Esophagus mucosa (tissue), 1 donor: ENCODE data around the gene TIMM10. TPM values are rescaled to one million over a fixed set of nuclear protein-coding genes. Genes with fewer than 3 reads are reported as not detected.
A peak's percentile ranks its signal among the peaks of the same experiment; 100 is the strongest.
"Not testable (repeated sequence)": the region's sequence is repeated elsewhere in the genome, so short reads cannot be mapped to it uniquely, and the experiment has no call there.

ENCODE experiments used
- ATAC-seq: fragments of 200-7000 bp; cut with Tn5 transposase; one replicate; pipeline ENCODE4 v1.9.1; 2020
- total RNA-seq: library from RNA; stranded (reverse); gene quantifications from one replicate; pipeline ENCODE4 v1.2.4, GENCODE V29; 2023
- donor health status: DM: yes; HTN: yes; CAD: no.

Gene TIMM10
- total RNA-seq, 1 donor from 2014 or later, result 43.6 TPM

DNA sequence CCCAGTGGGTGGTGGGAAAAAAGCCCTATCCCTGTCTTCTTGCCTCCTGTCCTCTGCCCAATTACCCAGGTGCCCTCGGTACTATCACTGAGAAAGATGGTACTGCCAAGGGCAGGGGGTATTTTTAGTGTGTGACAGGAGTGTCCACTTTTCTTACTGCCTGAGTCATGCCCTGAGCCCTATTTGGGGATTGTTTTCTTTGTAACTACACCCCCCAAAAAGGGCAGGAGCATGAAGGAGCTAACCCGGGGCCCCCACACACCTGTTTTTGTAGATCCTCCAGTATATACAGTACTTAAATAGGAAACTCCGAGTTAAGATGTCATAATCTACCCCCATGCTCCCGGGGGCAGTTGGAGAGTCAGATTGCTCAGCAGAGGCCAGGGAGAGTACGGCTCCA lies 10.6 kb upstream of the TIMM10 start:
- ATAC-seq, result no peak

- no peak for ATAC-seq
Measured at GRCh38 chr11:57539342-57539741, 8.8 kb upstream of the TIMM10 start.

DNA sequence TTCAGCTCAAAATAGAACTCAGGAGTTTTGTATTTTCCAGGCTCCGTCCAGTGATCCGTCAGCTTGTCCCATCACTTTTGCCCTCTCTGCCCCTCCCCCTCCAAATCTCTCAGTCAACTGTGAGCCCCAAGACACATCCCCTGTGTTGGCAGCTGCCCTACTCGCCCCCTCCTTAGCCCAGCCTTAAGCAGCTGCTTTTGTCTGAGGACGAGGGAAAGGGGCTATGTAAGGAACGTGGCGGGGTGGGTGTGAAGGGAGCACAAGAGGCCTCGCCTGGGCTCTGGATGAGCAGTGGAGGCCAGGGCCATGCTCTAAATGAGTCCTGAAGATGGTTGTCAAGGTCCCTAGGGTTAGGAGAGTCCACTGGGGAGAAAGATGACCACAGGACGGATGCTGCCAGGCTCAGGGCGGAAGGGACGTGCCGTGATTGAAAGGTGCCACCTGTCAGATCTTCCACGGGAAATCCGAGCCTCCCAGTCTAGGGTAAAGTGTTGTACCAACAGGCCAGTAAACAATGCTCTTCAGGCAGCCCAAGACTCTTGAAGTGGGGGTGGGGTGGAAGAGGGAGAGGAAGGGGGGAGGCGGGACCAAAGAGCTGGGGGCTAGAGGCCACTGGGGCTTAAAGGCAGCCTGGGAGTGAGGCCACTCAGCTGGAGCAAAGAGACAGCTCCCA lies 6.5 kb upstream of the TIMM10 start, which contains the start of gene SMTNL1:
SMTNL1 (plus strand) TSS at position 649 of the 673 bp plus-strand sequence. CDS start 5,048 bp downstream, outside the sequence.
- no peak for ATAC-seq

DNA sequence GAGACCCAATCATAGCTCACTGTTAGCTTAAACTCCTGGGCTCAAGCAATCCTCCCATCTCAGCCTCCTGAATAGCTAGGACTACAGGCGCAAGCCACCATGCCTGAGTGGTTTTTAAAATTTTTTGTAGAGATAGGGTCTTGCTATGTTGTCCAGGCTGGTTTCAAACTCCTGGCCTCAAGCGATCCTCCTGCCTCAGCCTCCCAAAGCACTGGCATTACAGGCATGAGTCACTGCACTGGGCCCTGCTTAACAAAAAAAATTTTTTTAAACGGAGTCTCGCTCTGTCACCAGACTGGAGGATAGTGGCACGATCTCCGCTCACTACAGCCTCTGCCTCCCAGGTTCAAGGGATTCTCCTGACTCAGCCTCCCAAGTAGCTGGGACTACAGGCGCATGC lies 3.9 kb upstream of the TIMM10 start:
- ATAC-seq, result not testable (repeated sequence)

GRCh38 chr11:57530215-57530595 lies 349 bp downstream of the TIMM10 start:
- ATAC-seq, result peak; percentile 5

DNA sequence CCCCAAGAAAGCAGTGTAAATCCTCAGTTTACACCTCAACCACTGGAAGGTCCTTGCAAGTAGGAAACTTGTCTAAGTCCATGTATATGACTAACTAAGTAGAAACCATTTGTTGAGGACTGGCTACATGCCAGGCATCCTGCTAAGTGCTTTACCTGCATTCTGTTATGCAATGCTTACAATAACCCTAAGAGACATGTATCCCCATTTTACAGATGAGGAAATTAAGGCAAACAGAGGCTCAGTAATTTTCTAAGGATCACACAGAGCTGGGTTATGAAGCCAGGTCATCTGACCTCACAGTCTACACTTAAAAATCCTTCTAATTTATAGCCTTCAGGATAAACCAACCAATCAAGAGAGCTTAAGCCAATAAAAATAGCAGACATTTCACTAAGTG lies 1.5 kb downstream of the TIMM10 start:
- ATAC-seq, result no peak

DNA sequence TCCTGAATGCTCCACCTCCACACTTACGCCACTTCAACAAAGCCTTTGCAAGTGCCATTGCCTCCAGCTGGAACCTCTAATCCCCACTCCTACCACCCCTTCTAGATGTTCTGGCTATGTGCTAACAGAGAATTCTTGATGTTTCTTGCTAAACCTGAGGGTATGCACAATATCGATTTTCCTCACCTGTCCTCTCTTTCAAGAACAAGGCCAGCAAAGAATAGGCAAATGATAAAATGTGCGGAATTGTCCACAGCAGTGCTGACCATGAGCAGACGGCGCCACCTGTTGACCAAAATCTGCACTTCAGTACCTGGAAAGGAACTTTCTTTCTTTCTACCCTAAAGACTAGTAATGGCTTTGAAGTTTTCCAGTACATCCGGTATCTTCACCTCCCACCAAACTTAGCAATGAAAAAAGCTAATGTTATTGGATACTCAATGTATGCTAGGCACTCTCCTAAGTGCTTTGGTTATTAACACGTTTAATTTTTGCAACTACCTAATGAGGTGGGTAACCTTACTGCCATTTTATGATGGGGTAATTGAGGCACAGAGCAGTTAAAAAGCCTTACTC lies 3.4 kb downstream of the TIMM10 start:
- ATAC-seq, result no peak

GRCh38 chr11:57523419-57523818 lies 7.1 kb downstream of the TIMM10 start:
- no peak for ATAC-seq

DNA sequence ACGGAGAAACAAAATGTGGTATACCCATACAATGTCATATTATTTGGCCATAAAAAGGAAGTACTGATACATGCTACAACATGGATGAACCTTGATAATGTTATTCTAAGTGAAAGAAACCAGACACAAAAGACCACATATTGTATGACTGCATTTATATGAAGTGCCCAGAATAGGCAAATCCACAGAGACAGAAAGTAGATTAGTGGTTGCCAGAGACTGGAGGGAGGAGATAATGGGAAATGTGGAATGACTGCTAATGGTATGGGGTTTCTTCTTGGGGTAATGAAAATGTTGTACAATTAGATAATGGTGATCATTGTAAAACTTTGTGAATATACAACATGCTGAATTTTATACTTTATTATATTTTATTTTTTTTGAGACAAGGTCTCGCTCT lies 9.4 kb downstream of the TIMM10 start:
- ATAC-seq, result no peak

GRCh38 chr11:57516061-57516443 lies 14.5 kb downstream of the TIMM10 start:
- no peak for ATAC-seq

GRCh38 chr11:57515332-57516060 lies 15.1 kb downstream of the TIMM10 start, which contains the start of gene SLC43A1:
Gene SLC43A1 (minus strand): TSS chr11:57515702. CDS start chr11:57514111, 1,591 bp downstream.
- ATAC-seq, result peak; percentile 31

- ATAC-seq, result peak; percentile 24
Measured at GRCh38 chr11:57514538-57515331, 15.8 kb downstream of the TIMM10 start.

DNA sequence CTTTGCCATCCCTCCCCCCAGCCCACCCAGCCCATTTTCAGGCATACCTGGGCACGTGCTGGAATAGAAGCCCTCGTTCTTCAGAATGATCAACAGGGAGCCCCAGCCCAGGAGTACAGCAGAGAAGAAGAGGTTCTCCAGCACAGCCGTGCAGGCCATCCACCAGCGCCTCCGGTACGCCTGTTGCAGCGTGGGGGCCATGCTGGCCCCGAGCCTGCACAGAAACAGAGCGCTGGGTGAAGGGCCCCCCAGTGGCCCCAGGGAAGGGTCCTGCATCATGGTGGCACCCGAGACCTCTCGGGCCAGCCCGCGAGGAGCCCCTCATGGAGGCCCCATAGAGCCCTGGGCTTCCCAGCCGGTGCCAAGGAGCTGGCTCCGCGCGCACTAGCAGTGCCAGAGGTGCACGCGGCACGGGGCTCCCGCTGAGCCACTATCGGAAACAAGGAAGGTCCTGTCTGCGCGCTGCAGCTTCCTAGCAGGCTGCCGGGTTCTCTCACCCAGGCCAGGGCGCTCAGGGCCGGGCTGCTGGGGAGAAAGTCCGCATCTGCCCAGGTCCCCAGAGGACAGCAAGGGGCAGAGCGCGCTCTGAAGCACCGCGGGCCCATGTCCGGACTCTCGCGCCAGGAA lies 16.5 kb downstream of the TIMM10 start:
- peak; percentile 47 for ATAC-seq

GRCh38 chr11:57513452-57513795 lies 17.1 kb downstream of the TIMM10 start:
- no peak for ATAC-seq

GRCh38 chr11:57512646-57513451 lies 17.7 kb downstream of the TIMM10 start:
- no peak for ATAC-seq

GRCh38 chr11:57511741-57512430 lies 18.7 kb downstream of the TIMM10 start:
- no peak for ATAC-seq

DNA sequence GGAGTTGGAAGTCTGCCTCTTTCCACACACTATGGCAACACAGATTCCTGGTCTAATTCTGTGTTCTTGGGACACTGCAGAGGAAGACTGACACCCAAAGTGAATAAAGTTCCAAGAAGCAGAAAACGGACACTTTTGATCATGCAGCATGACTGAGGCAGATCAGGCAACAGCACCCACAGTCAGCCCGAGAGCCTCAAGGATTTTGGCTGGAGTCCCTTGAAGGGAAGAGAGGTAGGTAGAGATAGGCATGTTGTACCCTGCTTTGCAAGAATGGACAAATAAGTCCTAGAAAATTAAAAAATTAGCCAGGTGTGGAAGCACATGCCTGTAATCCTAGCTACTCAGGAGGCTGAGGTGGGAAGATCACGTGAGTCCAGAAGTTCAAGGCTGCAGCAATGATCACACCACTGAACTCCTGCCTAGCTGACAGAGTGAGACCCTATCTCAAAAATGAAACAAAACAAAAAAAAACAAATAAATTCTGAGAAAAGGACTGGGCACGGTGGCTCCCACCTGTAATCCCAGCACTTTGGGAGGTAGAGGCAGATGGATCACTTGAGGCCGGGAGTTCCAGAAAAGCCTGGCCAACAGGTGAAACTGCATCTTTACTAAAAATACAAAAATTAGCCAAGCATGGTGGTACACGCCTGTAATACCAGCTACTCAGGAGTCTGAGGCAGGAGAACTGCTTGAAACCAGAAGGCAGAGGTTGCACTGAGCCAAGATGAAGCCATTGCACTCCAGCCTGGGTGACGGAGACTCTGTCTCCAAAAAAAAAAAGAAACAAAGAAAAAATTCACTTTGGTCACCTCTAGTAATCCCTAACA lies 22.0 kb downstream of the TIMM10 start:
- no peak for ATAC-seq

DNA sequence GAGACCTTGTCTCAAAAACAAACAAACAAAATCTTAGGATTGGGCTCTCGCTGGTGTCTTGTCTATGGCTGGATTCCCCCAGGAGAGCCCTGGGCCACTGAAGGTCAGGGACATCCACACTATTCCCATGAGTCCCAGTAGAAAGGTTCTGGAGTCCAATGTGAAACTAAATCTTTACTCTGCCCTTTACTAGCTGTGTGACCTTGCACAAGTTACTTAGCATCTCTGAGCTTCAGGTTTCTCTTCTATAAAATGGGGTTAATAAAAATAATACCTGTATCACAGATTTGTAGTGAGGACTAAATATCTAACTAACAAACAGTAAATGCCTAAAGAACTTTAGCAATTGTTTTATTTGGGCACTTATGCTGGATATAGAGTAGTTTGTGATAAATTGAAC lies 24.0 kb downstream of the TIMM10 start:
- no peak for ATAC-seq

DNA sequence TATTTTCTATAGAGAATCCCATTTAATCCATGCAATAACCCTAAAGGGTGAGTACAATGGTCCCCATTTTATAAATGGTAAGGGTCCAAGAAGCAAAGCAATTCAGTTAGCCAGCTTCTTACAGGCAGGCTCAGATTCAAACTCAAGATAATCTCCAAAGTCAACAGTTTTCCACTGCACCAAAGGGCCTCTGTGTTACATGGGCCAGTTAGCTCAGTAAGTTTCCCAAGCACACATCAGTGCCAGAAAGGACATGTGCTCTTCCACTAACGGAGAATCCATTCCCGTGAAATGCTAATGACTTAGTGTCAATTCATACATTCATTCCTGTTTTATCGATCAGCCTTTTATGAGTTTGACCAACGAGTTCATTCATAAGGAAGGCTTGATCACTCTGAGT lies 26.0 kb downstream of the TIMM10 start:
- ATAC-seq, result no peak

DNA sequence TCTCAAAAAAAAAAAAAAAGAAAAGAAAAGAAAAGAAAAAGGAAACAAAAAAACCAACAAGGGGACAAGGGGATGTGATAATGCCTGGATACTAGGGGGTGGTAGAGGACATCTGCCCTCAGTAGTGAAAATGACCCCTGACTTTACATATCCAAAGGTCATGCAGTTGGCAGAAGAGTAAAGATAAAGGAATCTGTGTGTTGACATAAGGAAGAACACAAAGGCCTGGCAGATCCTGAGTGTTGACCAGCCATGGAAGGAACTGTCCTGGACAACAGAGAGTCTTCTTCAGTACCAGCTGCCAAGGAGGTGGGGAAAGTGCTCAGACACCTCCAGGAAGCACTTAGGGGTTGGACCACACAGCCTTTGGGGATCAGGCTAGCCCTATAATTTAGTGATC lies 27.7 kb downstream of the TIMM10 start:
- ATAC-seq, result no peak
